Sigmoid colon (tissue), 4 donors: ENCODE results near the gene PHAF1.

Experiments used
- POLR2AphosphoS5 ChIP-seq, 4 donors: sonication (generic); formaldehyde crosslinking; IDR thresholded peaks; one replicate each; pipeline ENCODE4 v1.6.1; 2017; ENCODE audit warnings: antibody characterized with exemption in 4 of 4
- TF ChIP-seq, protein P1 (sequence below), 4 experiments: fragments of 450-650 bp in 3 of 4; fragments of 200-600 bp in 1 of 4; IDR thresholded peaks; one replicate each; pipeline ENCODE4 v1.5.1; 2016 to 2019; ENCODE audit warnings: antibody characterized with exemption in 4 of 4, mild to moderate bottlenecking in 3 of 4, moderate library complexity in 2 of 4

DNA sequence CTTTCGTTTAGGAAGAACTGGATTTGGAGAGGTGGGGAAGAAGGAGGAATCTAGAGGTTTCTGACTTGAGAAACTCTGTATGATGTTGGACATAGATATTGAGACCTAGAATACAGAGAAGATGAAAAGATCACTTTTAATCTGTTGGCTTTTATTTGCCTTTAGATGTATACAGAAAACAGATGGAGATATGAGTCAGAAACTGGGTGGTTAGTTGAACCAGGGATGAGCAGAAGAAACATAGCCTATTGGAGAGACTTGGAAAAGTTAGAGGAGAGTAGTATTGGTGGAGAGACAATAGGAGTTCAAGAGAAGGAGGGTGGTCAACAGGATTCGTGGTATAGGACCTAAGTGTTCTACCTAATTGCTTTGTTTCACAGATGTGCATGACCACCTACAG, 5.1 kb downstream of the PHAF1 start:
- TF ChIP-seq, protein P1, sequence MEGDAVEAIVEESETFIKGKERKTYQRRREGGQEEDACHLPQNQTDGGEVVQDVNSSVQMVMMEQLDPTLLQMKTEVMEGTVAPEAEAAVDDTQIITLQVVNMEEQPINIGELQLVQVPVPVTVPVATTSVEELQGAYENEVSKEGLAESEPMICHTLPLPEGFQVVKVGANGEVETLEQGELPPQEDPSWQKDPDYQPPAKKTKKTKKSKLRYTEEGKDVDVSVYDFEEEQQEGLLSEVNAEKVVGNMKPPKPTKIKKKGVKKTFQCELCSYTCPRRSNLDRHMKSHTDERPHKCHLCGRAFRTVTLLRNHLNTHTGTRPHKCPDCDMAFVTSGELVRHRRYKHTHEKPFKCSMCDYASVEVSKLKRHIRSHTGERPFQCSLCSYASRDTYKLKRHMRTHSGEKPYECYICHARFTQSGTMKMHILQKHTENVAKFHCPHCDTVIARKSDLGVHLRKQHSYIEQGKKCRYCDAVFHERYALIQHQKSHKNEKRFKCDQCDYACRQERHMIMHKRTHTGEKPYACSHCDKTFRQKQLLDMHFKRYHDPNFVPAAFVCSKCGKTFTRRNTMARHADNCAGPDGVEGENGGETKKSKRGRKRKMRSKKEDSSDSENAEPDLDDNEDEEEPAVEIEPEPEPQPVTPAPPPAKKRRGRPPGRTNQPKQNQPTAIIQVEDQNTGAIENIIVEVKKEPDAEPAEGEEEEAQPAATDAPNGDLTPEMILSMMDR (IDR thresholded peaks at IDR 0.05): no peak
- no peak for TF ChIP-seq POLR2AphosphoS5 (IDR thresholded peaks at IDR 0.05)
